NK-92 treated with Interleukin-12 subunit alpha and Interleukin-12 subunit beta, amount 100 ng/mL, for 24 hours (cell line): ENCODE data around the gene ABCA4.

Experiments
- DNase-seq: peaks from one replicate; lab custom pipeline; 2025; lab: John Stamatoyannopoulos, UW

Gene ABCA4

GRCh38 chr1:94027721-94028515 is 93.0 kb downstream of the ABCA4 start:
- no peak for DNase-seq

- no peak for DNase-seq
Measured at GRCh38 chr1:94026619-94027380, 94.1 kb downstream of the ABCA4 start.

GRCh38 chr1:94025383-94026340 is 95.3 kb downstream of the ABCA4 start:
- DNase-seq: no peak

GRCh38 chr1:94024104-94024792 is 96.7 kb downstream of the ABCA4 start:
- no peak for DNase-seq

- DNase-seq: no peak
Measured at GRCh38 chr1:94022471-94023189, 98.3 kb downstream of the ABCA4 start.

- no peak for DNase-seq
Measured at GRCh38 chr1:94020764-94021579, 100.0 kb downstream of the ABCA4 start.

- DNase-seq: no peak
Measured at GRCh38 chr1:94019327-94019726, 101.6 kb downstream of the ABCA4 start.

- peak; percentile 55 for DNase-seq
Measured at GRCh38 chr1:94017155-94017829, 103.7 kb downstream of the ABCA4 start.

- no peak for DNase-seq
Measured at GRCh38 chr1:94015489-94015817, 105.5 kb downstream of the ABCA4 start.

GRCh38 chr1:94014635-94015488 is 106.1 kb downstream of the ABCA4 start:
- no peak for DNase-seq

GRCh38 chr1:94014087-94014486 is 106.9 kb downstream of the ABCA4 start:
- DNase-seq: no peak

GRCh38 chr1:94013367-94013878 is 107.5 kb downstream of the ABCA4 start:
- no peak for DNase-seq

GRCh38 chr1:94012708-94013366 is 108.1 kb downstream of the ABCA4 start:
- DNase-seq: no peak

- no peak for DNase-seq
Measured at GRCh38 chr1:94011709-94012595, 109.0 kb downstream of the ABCA4 start.

- DNase-seq: no peak
Measured at GRCh38 chr1:94011129-94011528, 109.8 kb downstream of the ABCA4 start.

GRCh38 chr1:94009304-94009703 is 111.6 kb downstream of the ABCA4 start:
- no peak for DNase-seq

- no peak for DNase-seq
Measured at GRCh38 chr1:94006604-94007003, 114.3 kb downstream of the ABCA4 start.
